Amniotic epithelial cell (primary cell): ENCODE measurements around the gene RAPGEF6.
A peak's percentile ranks its signal among the peaks of the same experiment; 100 is the strongest.
"Not testable (repeated sequence)": the region's sequence is repeated elsewhere in the genome, so short reads cannot be mapped to it uniquely, and the experiment has no call there.

ENCODE experiments used
- DNase-seq: peaks from one replicate; pipeline ENCODE4 v3.0.0-alpha.2; 2010; ENCODE audit warnings: low read depth

RAPGEF6 gene

GRCh38 chr5:131608597-131608996, 26.4 kb downstream of the RAPGEF6 start:
- DNase-seq: no peak

- DNase-seq: peak; percentile 59
Measured at GRCh38 chr5:131607903-131608540, 27.0 kb downstream of the RAPGEF6 start.

GRCh38 chr5:131607418-131607817, 27.6 kb downstream of the RAPGEF6 start:
- no peak for DNase-seq

DNA sequence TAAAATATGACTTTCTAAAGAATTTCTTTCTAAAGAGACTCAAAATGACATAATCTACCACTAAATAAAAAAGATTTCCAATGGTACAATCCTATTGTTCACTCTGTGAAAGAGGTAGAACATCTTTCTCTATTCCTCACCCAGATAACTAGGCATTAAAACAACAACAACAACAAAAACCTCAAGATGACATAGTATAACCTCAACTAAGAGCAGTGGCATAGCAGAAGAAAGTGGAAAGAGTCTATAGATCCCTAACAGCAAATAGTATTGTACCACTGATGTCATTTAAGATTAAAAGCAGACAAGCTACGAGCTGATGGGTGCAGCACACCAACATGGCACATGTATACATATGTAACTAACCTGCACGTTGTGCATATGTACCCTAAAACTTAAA, 29.9 kb downstream of the RAPGEF6 start:
- DNase-seq: no peak

DNA sequence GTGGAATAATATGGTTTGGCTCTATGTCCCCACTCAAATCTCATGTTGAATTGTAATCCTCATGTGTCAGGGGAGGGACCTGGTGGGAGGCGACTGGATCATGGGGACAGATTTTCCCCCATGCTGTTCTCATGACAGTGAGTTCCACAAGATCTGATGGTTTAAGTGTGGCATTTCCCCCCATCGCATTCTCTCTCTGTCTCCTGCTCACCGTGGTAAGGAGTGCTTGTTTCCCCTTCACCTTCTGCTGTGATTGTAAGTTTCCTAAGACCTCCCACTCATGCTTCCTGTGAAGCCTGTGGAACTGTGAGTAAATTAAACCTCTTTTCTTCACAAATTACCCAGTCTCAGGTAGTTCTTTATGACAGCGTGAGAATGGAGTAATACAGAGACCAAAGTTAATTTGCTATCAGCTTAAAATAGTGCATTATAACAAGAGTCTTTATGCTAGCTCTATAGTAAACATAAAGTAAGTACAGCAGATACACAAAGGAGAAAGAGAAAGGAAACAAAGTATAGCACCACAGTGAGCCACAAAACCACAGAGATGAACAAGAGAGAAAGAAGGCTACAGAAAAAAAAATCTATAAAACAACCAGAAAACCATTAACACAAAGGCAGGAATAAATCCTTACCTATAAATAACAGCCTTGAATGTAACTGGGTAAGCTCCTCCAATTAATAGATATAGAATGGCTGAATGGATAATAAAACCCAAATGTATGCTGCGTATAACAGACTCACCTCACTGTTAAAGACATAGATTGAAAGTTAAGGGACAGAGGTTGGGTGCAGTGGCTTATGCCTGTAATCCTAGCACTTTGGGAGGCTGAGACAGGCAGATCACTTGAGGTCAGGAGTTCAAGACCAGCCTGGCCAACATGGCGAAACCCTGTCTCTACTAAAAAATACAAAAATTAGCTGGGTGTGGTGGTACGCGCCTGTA, 39.7 kb downstream of the RAPGEF6 start:
- no peak for DNase-seq

DNA sequence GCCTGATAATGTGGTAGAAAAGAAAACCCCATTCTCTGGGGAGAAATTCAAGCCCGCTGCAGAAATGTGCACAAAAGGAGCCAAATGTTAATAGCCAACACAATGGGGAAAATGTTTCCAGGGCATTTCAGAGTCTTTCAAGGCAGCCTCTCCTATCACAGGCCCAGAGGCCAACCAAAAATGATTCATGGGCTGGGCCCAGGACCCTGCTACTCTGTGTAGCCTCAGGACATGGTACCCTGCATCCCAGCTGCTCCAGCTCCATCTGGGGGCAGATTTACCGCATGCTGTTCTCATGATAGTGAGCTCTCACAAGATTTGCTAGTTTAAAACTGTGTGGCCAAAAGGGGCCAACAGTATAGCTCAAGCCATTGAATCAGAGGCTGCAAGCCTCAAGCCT, 41.1 kb downstream of the RAPGEF6 start:
- DNase-seq: no peak

GRCh38 chr5:131593436-131593835, 41.6 kb downstream of the RAPGEF6 start:
- not testable (repeated sequence) for DNase-seq

GRCh38 chr5:131589510-131590348, 45.3 kb downstream of the RAPGEF6 start:
- peak; percentile 81 for DNase-seq

GRCh38 chr5:131587541-131587940, 47.5 kb downstream of the RAPGEF6 start:
- no peak for DNase-seq

DNA sequence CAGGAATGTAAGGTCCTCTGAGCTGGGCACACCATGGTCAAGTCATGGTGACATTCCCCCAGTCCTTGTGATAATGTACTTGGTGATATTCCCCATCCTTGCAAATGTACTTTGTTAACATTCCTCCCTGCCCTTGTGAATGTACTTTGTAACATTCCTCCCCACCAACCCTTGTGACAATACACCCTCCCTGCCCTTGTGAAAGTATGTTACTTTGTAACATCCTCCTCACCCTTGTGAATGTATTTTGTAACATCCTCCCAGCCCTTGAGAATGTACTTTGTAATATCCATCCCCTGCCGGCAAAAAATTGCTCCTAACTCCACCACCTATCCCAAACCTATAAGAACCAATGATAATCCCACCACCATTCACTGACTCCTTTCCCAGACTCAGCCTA, 53.3 kb downstream of the RAPGEF6 start:
- DNase-seq: peak; percentile 26

- DNase-seq: no peak
Measured at GRCh38 chr5:131579917-131580671, 54.9 kb downstream of the RAPGEF6 start.

GRCh38 chr5:131575660-131576227, 59.3 kb downstream of the RAPGEF6 start:
- no peak for DNase-seq

- DNase-seq: no peak
Measured at GRCh38 chr5:131571669-131572168, 63.3 kb downstream of the RAPGEF6 start.

DNA sequence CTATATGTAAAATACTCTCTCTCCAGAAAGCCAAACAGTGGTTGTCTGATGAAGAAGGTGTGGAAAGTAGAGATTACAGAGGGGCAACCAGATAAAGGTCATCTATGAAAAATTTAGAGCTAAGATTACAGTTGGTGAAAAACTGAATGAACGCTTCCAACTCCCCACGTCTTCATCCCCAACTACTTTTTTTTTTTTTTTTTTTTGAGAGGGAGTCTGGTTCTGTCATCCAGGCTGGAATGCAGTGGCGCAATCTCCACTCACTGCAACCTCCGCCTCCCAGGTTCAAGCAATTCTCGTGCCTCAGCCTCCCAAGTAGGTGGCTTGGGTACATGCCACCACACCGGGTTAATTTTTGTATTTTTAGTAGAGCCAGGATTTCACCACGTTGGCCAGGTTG, 64.3 kb downstream of the RAPGEF6 start:
- peak; percentile 71 for DNase-seq

GRCh38 chr5:131564229-131564652, 70.8 kb downstream of the RAPGEF6 start:
- no peak for DNase-seq

DNA sequence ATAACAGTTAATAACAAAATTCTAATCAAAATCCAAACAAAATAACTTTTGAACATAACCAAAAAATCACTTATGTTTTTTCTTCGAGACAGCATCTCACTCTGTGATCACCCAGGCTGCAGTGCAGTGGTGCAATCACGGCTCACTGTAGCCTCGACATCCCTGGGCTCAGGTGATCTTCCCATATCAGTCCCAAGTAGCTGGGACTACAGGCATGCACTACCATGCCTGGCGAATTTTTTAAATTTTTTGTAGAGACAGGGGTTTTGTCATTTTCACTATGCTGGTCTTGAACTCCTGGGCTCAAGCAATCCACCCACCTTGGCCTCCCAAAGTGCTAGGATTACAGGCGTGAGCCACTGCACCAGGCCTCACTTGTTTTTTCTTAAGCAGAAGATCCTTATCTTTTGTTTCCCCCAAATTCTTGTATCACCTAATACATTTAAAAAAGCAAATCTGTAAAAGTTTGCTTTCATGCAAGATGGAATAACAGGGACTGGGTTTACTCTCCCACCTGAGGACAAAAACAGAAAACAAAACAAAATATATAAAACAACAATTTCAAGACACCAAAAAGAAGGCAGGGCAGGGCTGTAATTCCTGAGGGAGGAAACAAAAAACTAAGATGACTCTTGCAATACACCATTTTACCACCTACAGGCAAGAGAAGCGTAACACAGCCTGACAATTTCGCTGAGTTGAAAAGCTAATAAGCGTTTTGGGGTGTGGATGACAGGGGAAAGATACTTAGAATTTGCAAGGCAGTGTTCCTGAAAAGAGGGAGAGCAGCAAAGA, 71.4 kb downstream of the RAPGEF6 start:
- no peak for DNase-seq

DNA sequence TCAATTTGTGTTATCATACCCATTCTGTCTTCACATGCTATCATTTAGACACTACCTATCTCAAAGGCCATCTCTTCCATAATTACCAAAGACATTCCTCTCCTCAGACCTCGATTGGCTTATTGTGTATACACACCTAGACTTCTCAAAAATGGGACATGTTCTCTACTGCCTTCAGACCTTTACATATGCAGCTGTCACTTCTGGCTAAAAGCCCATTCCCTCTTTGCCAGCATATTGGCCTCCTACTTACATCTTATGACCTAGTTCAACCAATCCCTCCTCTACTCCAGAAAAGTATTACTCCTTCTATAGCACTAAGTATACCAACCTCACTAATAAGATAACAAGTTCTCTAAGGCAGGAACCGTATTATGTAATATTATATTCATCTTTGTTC, 84.4 kb downstream of the RAPGEF6 start:
- DNase-seq: no peak

DNA sequence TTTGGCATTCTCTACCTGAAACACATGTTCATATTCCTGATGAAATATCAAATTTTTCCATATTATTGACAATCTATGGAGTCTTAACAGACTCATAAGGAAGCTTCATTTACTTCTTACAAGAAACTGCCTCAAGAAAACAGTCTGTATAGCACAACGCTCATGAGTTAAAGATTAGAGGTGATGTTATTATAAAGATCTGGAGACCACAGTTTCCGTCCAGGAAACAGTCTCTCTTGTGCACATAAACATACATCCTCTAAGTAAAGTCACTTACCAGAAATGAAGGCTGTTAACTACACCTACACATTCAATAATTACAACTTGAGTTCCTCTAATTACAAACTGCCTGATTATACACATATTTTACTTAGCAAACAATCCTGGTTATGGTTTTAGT, 86.9 kb downstream of the RAPGEF6 start:
- no peak for DNase-seq

GRCh38 chr5:131545845-131546244, 89.2 kb downstream of the RAPGEF6 start:
- peak; percentile 82 for DNase-seq

- no peak for DNase-seq
Measured at GRCh38 chr5:131542723-131543122, 92.3 kb downstream of the RAPGEF6 start.
